Measurements from ENCODE around the gene GALNTL6.

- no peak for TF ChIP-seq POLR2A (IDR thresholded peaks at IDR 0.05)
- TF ChIP-seq CTCF (IDR thresholded peaks at IDR 0.05) = no peak
These were observed 235.5 kb downstream of the GALNTL6 start for GRCh38 chr4:172048666-172049065.
